Endothelial cell of umbilical vein (primary cell): ENCODE results near the gene TRAIP. TPM values are rescaled to one million over a fixed set of nuclear protein-coding genes. Genes with fewer than 3 reads are reported as not detected.

Experiments
- BruUV-seq: library from RNA; stranded (reverse); fragments of 400-500 nt; replicated peaks from 2 replicates; lab custom pipeline; 2021; lab: Mats Ljungman, UMichigan
- CTCF ChIA-PET: fragments of 300-600, 350-600 bp; sonication (Branson Sonifier 250); formaldehyde crosslinking; loops from one replicate; lab custom pipeline; 2021; ENCODE audit warnings: antibody characterized with exemption, inconsistent platforms; lab: Charles Lee
- POLR2A ChIA-PET: fragments of 300-600, 350-600 bp; sonication (Branson Sonifier 250); formaldehyde crosslinking; loops from one replicate; lab custom pipeline; 2021; ENCODE audit warnings: antibody characterized with exemption, inconsistent platforms; lab: Charles Lee
- DNase-seq: peaks from one replicate; pipeline ENCODE4 v3.0.0-alpha.2; 2011; ENCODE audit warnings: low read depth, low spot score
- FAIRE-seq: peaks from 2 replicates; lab custom pipeline; 2011; peaks lifted over from hg19 to GRCh38; lab: Jason Lieb, UNC
- H2AFZ ChIP-seq: 2 replicates; pipeline ENCODE4 v1.6.0; 2012; ENCODE audit warnings: low read depth, low read length, control low read depth, inconsistent platforms
- H3K27ac ChIP-seq: 2 replicates; pipeline ENCODE4 v1.5.1; 2011; ENCODE audit warnings: low read depth, mild to moderate bottlenecking, control low read depth, low read length, moderate library complexity; ENCODE audit not compliant: insufficient read depth
- H3K27me3 ChIP-seq, 2 experiments: 2 replicates each; pipeline versions ENCODE4 v1.6.0 to v1.6.1; 2011; ENCODE audit warnings: low read length in 2 of 2, mixed read lengths in 1 of 2; ENCODE audit not compliant: control insufficient read depth in 2 of 2, insufficient read depth in 2 of 2
- H3K36me3 ChIP-seq, 2 experiments: 2 replicates in 1 of 2; 3 replicates in 1 of 2; pipeline ENCODE4 v1.5.1; 2011; ENCODE audit warnings: low read length in 2 of 2, mild to moderate bottlenecking in 1 of 2, moderate library complexity in 1 of 2; ENCODE audit not compliant: control insufficient read depth in 2 of 2, insufficient read depth in 2 of 2; ENCODE audit errors: extremely low read depth in 1 of 2
- H3K4me1 ChIP-seq: 3 replicates; pipeline ENCODE4 v1.5.1; 2011; ENCODE audit warnings: mild to moderate bottlenecking, low read length; ENCODE audit not compliant: control insufficient read depth, insufficient read depth; ENCODE audit errors: extremely low read depth
- H3K4me2 ChIP-seq: 2 replicates; pipeline ENCODE4 v1.6.1; 2011; ENCODE audit warnings: low read length, control low read depth, mixed read lengths; ENCODE audit not compliant: insufficient read depth
- H3K4me3 ChIP-seq, 3 experiments: fragments of 200-600 bp in 1 of 3; sonication (generic), shearing (Covaris generic) in 1 of 3; replicated peaks in 1 of 3; 2 replicates each; pipeline ENCODE4 v1.5.1; 2011 to 2016; ENCODE audit warnings: control low read depth in 3 of 3, low read length in 3 of 3, mild to moderate bottlenecking in 2 of 3, inconsistent platforms in 1 of 3, low read depth in 1 of 3, moderate library complexity in 1 of 3; ENCODE audit not compliant: insufficient read depth in 1 of 3
- H3K79me2 ChIP-seq: 2 replicates; pipeline ENCODE4 v1.6.0; 2012; ENCODE audit warnings: low read length, inconsistent platforms; ENCODE audit not compliant: control insufficient read depth, insufficient read depth
- H3K9ac ChIP-seq: replicated peaks from 2 replicates; pipeline ENCODE3; 2011; ENCODE audit warnings: low read length, control low read depth; ENCODE audit not compliant: insufficient read depth; ENCODE audit errors: extremely low read depth
- H3K9me1 ChIP-seq: replicated peaks from 3 replicates; pipeline ENCODE4 v1.6.0; 2011; ENCODE audit warnings: mild to moderate bottlenecking, low read length; ENCODE audit not compliant: control insufficient read depth, insufficient read depth; ENCODE audit errors: extremely low read depth
- H3K9me3 ChIP-seq: replicated peaks from 2 replicates; pipeline ENCODE4 v1.5.1; 2012; ENCODE audit warnings: low read length, inconsistent platforms; ENCODE audit not compliant: control insufficient read depth, insufficient read depth
- H4K20me1 ChIP-seq: replicated peaks from 2 replicates; pipeline ENCODE3; 2011; ENCODE audit warnings: mild to moderate bottlenecking, low read length; ENCODE audit not compliant: control insufficient read depth, insufficient read depth; ENCODE audit errors: extremely low read depth
- CTCF ChIP-seq, 2 donors: IDR thresholded peaks; 1 replicate in 1 of 2; 2 replicates in 1 of 2; pipeline ENCODE4 v1.5.1; 2011; ENCODE audit warnings: low read length in 2 of 2, mild to moderate bottlenecking in 2 of 2, moderate library complexity in 2 of 2, control low read depth in 1 of 2, inconsistent platforms in 1 of 2, low read depth in 1 of 2; ENCODE audit not compliant: insufficient read depth in 1 of 2; ENCODE audit errors: extremely low read depth in 1 of 2
- EZH2 ChIP-seq: IDR thresholded peaks from 2 replicates; pipeline ENCODE4 v1.6.1; 2012; ENCODE audit warnings: borderline replicate concordance, low read depth, mild to moderate bottlenecking, moderate library complexity, low read length, inconsistent platforms; ENCODE audit not compliant: severe bottlenecking
- FOS ChIP-seq: IDR thresholded peaks from 2 replicates; pipeline ENCODE4 v1.6.1; 2011; ENCODE audit warnings: mild to moderate bottlenecking, low read length, moderate library complexity, borderline replicate concordance; ENCODE audit not compliant: insufficient read depth
- GATA2 ChIP-seq: IDR thresholded peaks from 2 replicates; pipeline ENCODE4 v1.7.0; 2011; ENCODE audit warnings: low read depth, mild to moderate bottlenecking, moderate library complexity, mixed read lengths, low read length; ENCODE audit not compliant: insufficient read length, insufficient read depth
- JUN ChIP-seq: IDR thresholded peaks from 2 replicates; pipeline ENCODE4 v1.6.1; 2011; ENCODE audit warnings: borderline replicate concordance, low read depth; ENCODE audit not compliant: insufficient read length, insufficient read depth
- MAX ChIP-seq: IDR thresholded peaks from 2 replicates; pipeline ENCODE4 v1.6.1; 2011; ENCODE audit not compliant: insufficient read depth, insufficient read length
- MYC ChIP-seq: IDR thresholded peaks from one replicate; pipeline ENCODE4 v1.6.1; 2011; ENCODE audit warnings: mild to moderate bottlenecking, low read depth, low read length
- POLR2A ChIP-seq: IDR thresholded peaks from 2 replicates; pipeline ENCODE4 v1.6.1; 2012; ENCODE audit warnings: low read depth, mild to moderate bottlenecking, control low read depth, low read length
- POLR2AphosphoS5 ChIP-seq: IDR thresholded peaks from 2 replicates; pipeline ENCODE4 v1.6.1; 2012; ENCODE audit warnings: low read depth, mild to moderate bottlenecking, control low read depth, low read length, moderate library complexity; ENCODE audit not compliant: insufficient read depth
- dilution Hi-C: fragments of 300-500 bp; cut with MboI; formaldehyde crosslinking; loops from one replicate; pipeline ENCODE4 v1.15.0; 2019; ENCODE audit warnings: low sequenced_read_pairs; ENCODE audit not compliant: extremely low pct_ligation_motif_present
- intact Hi-C: fragments of 100-400 bp; cut with micrococcal nuclease; formaldehyde crosslinking; loops from one replicate; pipeline ENCODE4 v1.10.0; 2022
- polyA plus RNA-seq, 4 experiments: library from polyadenylated mRNA; depleted of rRNA in 3 of 4; stranded (reverse) in 3 of 4; unstranded in 1 of 4; fragments of >200 nt; gene quantifications; 2 replicates each; pipeline versions ENCODE4 v1.2.1 to v1.2.3, GENCODE V29; 2011 to 2012; ENCODE audit warnings: missing spikeins in 1 of 4
- total RNA-seq: library from RNA; stranded (reverse); gene quantifications from 2 replicates; pipeline ENCODE4 v1.2.3, GENCODE V29; 2021

TRAIP gene
- total and polyA plus RNA-seq, 2 donors (not counting 3 experiments of a cell fraction or from before 2014, with no cell fraction given), result 9.5 to 13.4 TPM

DNA sequence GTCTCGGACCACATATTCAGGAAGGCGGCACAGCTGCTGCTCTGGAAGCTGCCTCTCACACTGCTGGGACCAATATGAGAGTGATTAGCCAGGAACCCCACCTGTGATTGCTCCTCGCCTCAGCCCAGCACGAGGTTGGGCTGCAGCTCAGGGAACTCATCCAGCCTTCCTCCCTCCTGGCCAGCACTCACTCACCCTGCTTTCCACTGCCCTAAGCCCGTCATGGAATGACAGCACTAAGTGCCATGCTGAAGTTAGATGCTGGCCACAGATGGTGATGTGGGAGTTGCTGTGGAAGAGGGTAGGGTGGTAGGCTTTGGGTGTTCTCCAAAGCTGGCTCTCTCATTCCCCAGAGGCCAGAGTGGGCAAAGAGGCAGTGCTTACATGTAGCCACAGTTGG lies 40.0 kb upstream of the TRAIP start:
- POLR2A ChIA-PET, result no interaction called here
- Histone ChIP-seq H3K9me3 (no peaks in the 10 kb centered on the region), H3K9me1 (no peaks in the 10 kb centered on the region), H3K27me3 (no peaks in the 10 kb centered on the region), H3K9ac (no peak overlapping the region), H3K79me2 (no peaks in the 10 kb centered on the region), H3K4me2 (no peak overlapping the region), H2AFZ (no peak overlapping the region), H4K20me1 (no peaks in the 10 kb centered on the region), H3K27ac (no peak overlapping the region), H3K4me1 (no peaks in the 10 kb centered on the region), H3K4me3 (no peak overlapping the region), H3K36me3 (no peaks in the 10 kb centered on the region)
- no peak for DNase-seq
- dilution Hi-C loops (no loop called here), intact Hi-C loops (no loop called here)
- BruUV-seq, result no TSS peak
- CTCF ChIA-PET, result interaction anchor here (1.2 kb wide), 1 partner anchor 58 kb away, joined by 6 read pairs; no protein-coding TSS in a partner anchor
- TF ChIP-seq EZH2 (no peak), GATA2 (no peak), FOS (no peak), JUN (no peak), POLR2AphosphoS5 (no peak), MYC (no peak), CTCF (IDR thresholded peaks at IDR 0.05; ENCODE audit: extremely low read depth in 1 of 2, insufficient read depth in 1 of 2, low read depth in 1 of 2, low read length in 2 of 2) (no peak), POLR2A (no peak), MAX (no peak)
- no peak for FAIRE-seq
